AG09309 (cell line): ENCODE measurements around the gene SPANXC.

Experiments used
- DNase-seq: peaks from one replicate; pipeline ENCODE4 v3.0.0-alpha.2; 2010; ENCODE audit warnings: low read depth
- H3K4me3 ChIP-seq: 2 replicates; pipeline ENCODE4 v1.5.1; 2011; ENCODE audit warnings: mild to moderate bottlenecking, low read depth, low read length, moderate library complexity; ENCODE audit not compliant: control insufficient read depth
- CTCF ChIP-seq: IDR thresholded peaks from 2 replicates; pipeline ENCODE4 v1.5.1; 2011; ENCODE audit warnings: mild to moderate bottlenecking, low read depth, low read length, inconsistent platforms; ENCODE audit not compliant: insufficient read depth, control insufficient read depth; ENCODE audit errors: missing control alignments

SPANXC gene

GRCh38 chrX:141214196-141214595 is 28.1 kb downstream of the SPANXC start:
- H3K4me3 ChIP-seq, result no peak overlapping the region
- DNase-seq, result no peak
- no peak for TF ChIP-seq CTCF

GRCh38 chrX:141201962-141202361 is 40.4 kb downstream of the SPANXC start:
- DNase-seq, result no peak
- no peak for TF ChIP-seq CTCF

More at GRCh38 chrX:141201962-141202361, 40.4 kb downstream of the SPANXC start:
- no peak overlapping the region for H3K4me3 ChIP-seq
